22Rv1 (cell line): Measurements from ENCODE around the gene NPSR1.

Experiments used
- CTCF ChIP-seq: fragments of 450-650 bp; IDR thresholded peaks from 2 replicates; pipeline ENCODE4 v1.5.1; 2017; ENCODE audit warnings: mild to moderate bottlenecking
- ZFX ChIP-seq: fragments of 450-650 bp; IDR thresholded peaks from 2 replicates; pipeline ENCODE4 v1.6.1; 2017; ENCODE audit warnings: antibody characterized with exemption, borderline replicate concordance

- peak; percentile 88 for TF ChIP-seq CTCF
- TF ChIP-seq ZFX, result no peak
Measured at GRCh38 chr7:34675749-34676374, 17.8 kb downstream of the NPSR1 start.
